Raji (cell line): Measurements from ENCODE around the gene CDK3.

Source experiments
- POLR2A ChIP-seq: IDR thresholded peaks from 2 replicates; pipeline ENCODE4 v1.6.1; 2011; ENCODE audit warnings: low read depth, low read length, control low read depth; ENCODE audit not compliant: insufficient read depth

CDK3 gene

DNA sequence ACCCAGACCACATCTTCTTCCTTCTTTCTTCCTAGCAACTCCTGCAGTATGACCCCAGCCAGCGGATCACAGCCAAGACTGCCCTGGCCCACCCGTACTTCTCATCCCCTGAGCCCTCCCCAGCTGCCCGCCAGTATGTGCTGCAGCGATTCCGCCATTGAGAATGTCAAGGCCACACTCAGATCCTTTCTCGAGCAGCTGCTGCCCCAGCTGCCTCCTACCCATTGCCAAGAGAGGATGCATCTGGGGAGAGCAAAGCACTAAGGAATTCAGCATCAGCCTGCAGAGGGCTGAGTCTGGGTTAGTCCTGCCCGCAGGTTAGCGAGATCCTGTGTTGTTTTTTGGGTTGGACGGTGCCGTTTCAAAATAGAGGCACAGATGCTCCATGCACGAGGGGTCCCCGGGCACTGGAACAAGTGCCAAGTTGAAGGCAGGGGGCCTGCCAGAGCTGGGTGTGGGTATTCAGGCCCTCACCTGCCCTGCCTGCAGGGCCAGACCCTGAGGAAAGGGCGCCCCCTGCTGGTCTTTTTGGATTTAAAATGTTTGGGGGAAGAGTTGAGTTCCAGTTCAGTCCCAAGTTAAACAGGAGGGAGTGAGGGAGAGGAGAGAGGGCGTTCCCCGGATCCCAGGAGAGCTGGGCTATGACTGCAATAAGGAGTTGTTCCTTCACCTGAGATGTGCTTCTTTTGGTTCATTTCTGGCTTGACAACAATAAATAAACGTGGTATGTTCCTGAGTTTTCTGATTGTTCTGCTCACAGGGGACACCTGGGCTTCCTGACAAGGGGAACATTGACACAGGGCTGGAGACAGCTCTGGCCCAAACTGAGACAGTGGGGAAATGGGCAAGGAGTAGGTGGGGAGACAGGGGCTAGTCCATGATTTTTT lies 4.9 kb downstream of the CDK3 start:
- TF ChIP-seq POLR2A: no peak

DNA sequence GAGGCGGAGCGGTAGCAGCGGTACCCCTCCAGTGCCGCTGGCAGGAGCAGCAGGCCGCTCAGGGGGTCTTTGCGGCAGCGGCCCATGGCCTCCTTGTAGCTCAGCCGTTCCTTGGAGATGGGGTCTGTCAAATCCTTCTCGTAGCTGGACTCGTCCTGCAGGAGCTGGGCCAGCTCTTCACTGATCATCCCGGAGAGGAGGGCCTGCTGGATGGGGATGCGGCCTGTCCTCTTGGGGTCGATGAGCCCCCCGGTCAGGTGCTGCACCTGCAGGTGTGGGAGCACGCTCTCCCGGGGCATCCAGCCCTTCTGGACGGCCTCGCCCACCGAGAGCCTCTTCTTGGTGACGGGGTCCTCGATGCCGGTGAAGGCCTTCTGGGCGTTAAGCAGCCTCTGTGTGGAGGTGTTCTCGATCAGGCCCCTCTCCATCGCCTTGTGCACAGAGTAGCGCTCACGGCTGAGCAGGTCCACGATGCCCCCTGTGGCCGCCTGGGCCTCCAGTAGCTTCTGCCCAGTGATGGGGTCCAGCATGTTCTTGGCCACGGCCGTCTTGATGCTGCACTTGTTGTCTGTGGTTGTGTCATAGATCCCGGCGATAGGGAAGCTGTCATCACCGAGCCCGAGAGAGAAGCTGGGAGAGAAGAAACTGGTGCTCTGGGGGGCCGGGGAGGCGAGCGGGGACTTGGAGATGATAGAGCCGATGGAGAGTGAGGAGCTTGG lies 6.6 kb downstream of the CDK3 start:
- TF ChIP-seq POLR2A: no peak

DNA sequence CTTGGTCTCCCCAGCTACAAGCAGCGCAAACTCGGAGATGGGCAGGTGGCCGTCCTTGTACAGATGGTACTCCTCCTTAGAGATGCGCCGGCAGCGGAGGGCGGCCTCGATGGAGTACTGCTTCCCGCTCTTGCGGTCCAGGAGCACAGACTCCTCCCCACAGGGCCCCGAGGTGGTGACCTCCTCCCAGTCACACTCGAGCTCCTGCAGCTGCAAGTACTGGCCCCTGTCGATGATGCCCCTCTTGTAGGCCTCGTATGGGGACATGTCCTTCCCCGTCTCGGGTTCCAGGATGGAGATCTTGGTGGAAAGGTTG lies 7.2 kb downstream of the CDK3 start:
- TF ChIP-seq POLR2A: no peak

- no peak for TF ChIP-seq POLR2A
Measured at GRCh38 chr17:76008208-76008607, 7.6 kb downstream of the CDK3 start.

DNA sequence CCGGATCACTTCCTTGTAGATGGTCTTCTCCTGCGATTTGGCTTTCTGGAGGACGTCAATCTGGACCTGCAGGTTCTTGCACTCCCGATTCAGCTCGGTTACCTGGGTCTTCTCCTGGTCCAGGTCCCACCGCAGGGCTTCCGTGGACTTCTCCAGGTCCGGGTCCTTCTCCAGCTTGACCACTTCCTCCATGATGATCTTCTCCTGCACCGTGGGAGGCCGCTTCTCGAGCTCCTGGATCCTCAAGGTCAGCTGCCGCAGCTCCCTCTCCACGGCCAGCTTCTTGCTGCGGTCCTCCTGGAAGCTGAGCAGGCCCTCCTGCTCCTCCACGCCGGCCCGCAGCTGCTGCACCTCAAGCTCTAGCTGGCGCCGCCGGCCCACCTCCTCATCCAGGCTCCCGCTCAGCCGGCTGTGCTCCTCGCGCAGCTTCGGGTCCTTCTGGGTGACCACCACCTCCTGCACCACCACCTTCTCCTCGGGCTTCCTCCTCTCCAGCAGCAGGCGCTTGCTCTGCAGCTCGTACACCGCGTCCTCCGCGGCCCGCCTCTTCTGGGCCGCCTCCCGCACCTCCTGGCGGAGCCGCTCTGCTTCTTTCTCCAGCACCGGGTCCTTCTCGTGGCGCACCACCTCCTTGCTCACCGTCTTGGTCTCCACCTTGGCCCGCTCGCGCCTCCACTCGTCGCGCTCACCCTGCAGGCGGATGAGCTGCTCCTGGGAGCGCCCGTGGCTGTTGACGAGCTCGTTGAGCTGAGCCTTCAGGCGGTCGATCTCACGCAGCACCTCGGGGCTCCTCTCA lies 8.2 kb downstream of the CDK3 start:
- no peak for TF ChIP-seq POLR2A

DNA sequence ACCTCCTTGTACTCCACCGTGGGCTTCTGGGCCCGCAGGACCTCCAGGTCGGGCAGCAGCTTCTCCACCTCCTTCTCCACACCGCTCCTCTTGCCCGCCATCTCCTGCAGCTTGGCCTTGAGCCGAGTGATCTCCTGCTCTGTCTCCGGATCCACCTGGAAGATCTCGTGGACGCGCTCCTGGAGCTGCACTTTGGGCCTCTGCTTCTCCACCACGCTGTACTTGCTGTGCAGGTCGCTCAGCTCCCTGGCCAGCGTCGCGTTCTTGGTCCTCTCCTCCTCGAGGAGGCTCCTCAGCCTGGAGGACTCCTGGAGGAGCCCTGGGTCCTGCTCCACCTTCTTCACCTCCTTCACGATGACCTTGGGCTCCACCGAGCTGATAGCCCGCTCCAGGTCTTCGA lies 8.8 kb downstream of the CDK3 start:
- TF ChIP-seq POLR2A: no peak

- TF ChIP-seq POLR2A: no peak
Measured at GRCh38 chr17:76009969-76010661, 9.5 kb downstream of the CDK3 start.

- TF ChIP-seq POLR2A: no peak
Measured at GRCh38 chr17:76011951-76012350, 11.3 kb downstream of the CDK3 start.

DNA sequence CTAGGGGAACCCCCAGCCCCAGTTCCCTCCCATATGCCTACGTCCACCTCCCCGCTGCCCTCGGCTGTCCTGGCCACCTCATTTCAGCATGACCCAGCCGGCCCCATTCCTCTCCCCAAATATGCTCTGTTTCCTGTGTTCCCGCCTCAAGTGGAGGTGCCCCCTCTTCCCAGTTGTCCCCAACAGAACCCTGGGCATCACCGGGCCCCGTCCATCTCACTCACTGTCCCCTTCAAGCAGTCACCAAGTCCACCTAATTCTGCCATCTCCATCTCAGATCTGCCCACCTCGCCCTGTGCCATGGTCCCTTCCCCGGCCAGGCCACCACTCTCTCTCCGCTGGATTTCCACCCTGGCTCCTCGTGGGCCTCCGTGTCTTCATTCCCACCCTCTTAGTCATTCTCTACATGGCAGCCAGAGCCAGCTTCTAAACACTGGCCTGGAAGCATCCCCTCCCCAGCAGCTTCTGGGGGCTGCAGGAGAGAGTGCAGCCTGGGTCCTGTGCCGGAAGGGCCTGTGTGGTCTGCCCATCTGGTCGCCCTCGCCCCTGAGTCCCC lies 12.8 kb downstream of the CDK3 start:
- TF ChIP-seq POLR2A: no peak

- no peak for TF ChIP-seq POLR2A
Measured at GRCh38 chr17:76014100-76014924, 13.7 kb downstream of the CDK3 start.

DNA sequence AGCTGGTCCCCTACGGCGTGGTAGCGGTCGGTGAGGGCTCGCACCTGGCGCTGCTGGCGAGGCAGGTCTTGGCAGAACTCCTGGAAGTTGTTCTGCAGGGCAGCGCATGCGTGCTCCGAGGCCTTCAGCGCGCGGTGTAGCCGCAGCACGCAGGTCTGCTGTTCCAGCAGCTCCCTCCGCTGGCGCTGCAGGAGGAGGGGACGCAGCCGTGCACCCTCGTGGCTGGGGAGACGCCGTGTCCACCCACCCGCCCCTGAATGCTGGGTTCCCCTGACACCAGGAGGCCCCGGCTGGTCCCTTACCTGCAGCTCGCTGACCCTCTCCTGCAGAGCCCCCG lies 14.2 kb downstream of the CDK3 start:
- TF ChIP-seq POLR2A: no peak

- TF ChIP-seq POLR2A: no peak
Measured at GRCh38 chr17:76017481-76018339, 17.1 kb downstream of the CDK3 start.

DNA sequence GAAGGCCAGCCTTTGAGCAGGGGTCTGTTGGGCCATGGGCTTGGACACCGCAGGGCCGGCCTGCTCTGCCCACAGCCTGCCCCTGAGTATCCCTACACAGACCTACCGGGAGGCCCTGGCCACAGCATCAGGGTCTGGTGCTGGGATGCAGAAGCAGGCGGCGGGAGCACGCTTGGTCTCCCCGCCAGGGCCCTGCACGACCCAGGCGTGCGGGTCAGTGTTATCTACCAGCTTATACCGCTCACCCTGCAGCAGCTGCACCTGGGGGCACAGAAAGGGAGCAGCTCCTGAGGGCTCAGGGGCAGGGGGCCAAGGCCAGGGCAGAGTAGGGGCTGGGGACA lies 17.7 kb downstream of the CDK3 start:
- no peak for TF ChIP-seq POLR2A
